KMS-11 (cell line): ENCODE data around the gene CST6.
A peak's percentile ranks its signal among the peaks of the same experiment; 100 is the strongest.

Source experiments
- H2AFZ ChIP-seq: fragments of 200-600 bp; sonication (generic); 2 replicates; pipeline ENCODE4 v1.6.1; 2016; ENCODE audit warnings: antibody characterized with exemption, mixed run types, low read depth
- H3K27ac ChIP-seq: fragments of 200-600 bp; sonication (generic); 2 replicates; pipeline ENCODE4 v1.6.1; 2016; ENCODE audit warnings: mild to moderate bottlenecking, mixed run types
- H3K27me3 ChIP-seq: fragments of 200-600 bp; sonication (generic); 2 replicates; pipeline ENCODE4 v1.6.1; 2017; ENCODE audit warnings: mild to moderate bottlenecking, low read depth, mixed run types, moderate library complexity; ENCODE audit not compliant: insufficient read depth
- H3K36me3 ChIP-seq: fragments of 200-600 bp; sonication (generic); 2 replicates; pipeline ENCODE4 v1.6.1; 2017; ENCODE audit warnings: mild to moderate bottlenecking, mixed run types; ENCODE audit not compliant: insufficient read depth
- H3K4me1 ChIP-seq: fragments of 200-600 bp; sonication (generic); 2 replicates; pipeline ENCODE4 v1.6.1; 2016; ENCODE audit warnings: mild to moderate bottlenecking, low read depth, mixed run types; ENCODE audit not compliant: poor library complexity, severe bottlenecking
- H3K4me2 ChIP-seq: fragments of 200-600 bp; sonication (generic); 2 replicates; pipeline ENCODE4 v1.7.0; 2016; ENCODE audit warnings: mild to moderate bottlenecking, mixed run types
- H3K4me3 ChIP-seq: fragments of 200-600 bp; sonication (generic); IDR thresholded peaks from 2 replicates; pipeline ENCODE4 v1.6.1; 2017; ENCODE audit warnings: low read depth, low read length, mixed read lengths; ENCODE audit not compliant: insufficient read depth
- H3K79me2 ChIP-seq: fragments of 200-600 bp; sonication (generic); 2 replicates; pipeline ENCODE4 v1.6.1; 2016; ENCODE audit warnings: low read depth, mixed run types; ENCODE audit not compliant: insufficient read depth
- H3K9ac ChIP-seq: fragments of 200-600 bp; sonication (generic); 2 replicates; pipeline ENCODE4 v1.6.1; 2016; ENCODE audit warnings: mild to moderate bottlenecking, mixed run types
- H4K20me1 ChIP-seq: fragments of 200-600 bp; sonication (generic); 2 replicates; pipeline ENCODE4 v1.6.1; 2016; ENCODE audit warnings: mild to moderate bottlenecking, mixed run types; ENCODE audit not compliant: insufficient read depth
- TF ChIP-seq, protein P1 (sequence below): fragments of 200-600 bp; sonication (generic); conservative IDR thresholded peaks from 2 replicates; pipeline ENCODE4 v1.6.1; 2017; ENCODE audit warnings: low read depth, mild to moderate bottlenecking, antibody characterized with exemption, low read length, moderate library complexity, mixed read lengths

CST6 gene

DNA sequence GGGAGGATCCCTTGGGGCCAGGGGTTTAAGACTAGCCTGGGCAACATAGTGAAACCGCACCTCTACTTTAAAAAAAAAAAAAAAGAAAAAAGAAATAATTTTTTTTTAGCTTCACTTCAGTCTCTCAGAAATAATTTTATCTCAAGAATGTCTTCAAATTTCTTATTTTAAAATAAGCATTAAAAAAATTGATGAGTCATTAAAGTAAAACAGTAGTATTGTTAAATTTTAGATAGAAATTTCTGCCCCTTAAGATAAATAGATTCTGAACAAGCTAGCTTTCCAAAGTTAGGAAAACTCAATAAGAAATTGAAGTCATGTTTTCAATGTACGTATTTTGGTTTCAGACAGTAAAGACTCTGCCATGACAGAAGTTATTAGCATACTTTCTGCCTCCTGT is 50.6 kb downstream of the CST6 start:
- Histone ChIP-seq H3K27me3 (0 out of 2 replicates have a peak, but pooled peaks cover 5% of the 10 kb centered on the region), H3K9ac (no peak overlapping the region), H3K4me3 (no peak overlapping the region), H3K4me2 (0 out of 2 replicates have a peak overlapping the region, but pooled peaks have one; percentile 15), H3K4me1 (peaks cover 99% of the 10 kb centered on the region), H3K79me2 (peaks cover 84% of the 10 kb centered on the region), H2AFZ (no peak overlapping the region), H4K20me1 (peaks cover 21% of the 10 kb centered on the region), H3K36me3 (peaks cover 60% of the 10 kb centered on the region), H3K27ac (peak overlapping the region; percentile 42; the same call in 1 of the 2 replicates)
- TF ChIP-seq, protein P1, sequence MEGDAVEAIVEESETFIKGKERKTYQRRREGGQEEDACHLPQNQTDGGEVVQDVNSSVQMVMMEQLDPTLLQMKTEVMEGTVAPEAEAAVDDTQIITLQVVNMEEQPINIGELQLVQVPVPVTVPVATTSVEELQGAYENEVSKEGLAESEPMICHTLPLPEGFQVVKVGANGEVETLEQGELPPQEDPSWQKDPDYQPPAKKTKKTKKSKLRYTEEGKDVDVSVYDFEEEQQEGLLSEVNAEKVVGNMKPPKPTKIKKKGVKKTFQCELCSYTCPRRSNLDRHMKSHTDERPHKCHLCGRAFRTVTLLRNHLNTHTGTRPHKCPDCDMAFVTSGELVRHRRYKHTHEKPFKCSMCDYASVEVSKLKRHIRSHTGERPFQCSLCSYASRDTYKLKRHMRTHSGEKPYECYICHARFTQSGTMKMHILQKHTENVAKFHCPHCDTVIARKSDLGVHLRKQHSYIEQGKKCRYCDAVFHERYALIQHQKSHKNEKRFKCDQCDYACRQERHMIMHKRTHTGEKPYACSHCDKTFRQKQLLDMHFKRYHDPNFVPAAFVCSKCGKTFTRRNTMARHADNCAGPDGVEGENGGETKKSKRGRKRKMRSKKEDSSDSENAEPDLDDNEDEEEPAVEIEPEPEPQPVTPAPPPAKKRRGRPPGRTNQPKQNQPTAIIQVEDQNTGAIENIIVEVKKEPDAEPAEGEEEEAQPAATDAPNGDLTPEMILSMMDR = no peak
